ENCODE results near the gene PSD4.

Gene PSD4

GRCh38 chr2:113219092-113219441 is 45.3 kb downstream of the PSD4 start:
- WGBS, 2 experiments (ENCODE audit: insufficient coverage in 2 of 2): 100% methylated on average over 1 to 2 of the region's 2 CpGs
- Histone ChIP-seq H3K27ac (ENCODE audit: low read depth, low read length, severe bottlenecking) (no peak overlapping the region), H3K4me1 (ENCODE audit: control insufficient read depth, insufficient read depth, low read length, poor library complexity, severe bottlenecking) (peaks cover 18% of the 10 kb centered on the region), H3K36me3 (ENCODE audit: control insufficient read depth, insufficient read depth, low read length) (no peaks in the 10 kb centered on the region), H3K4me3 (ENCODE audit: extremely low read depth, insufficient read depth, low read length, poor library complexity, severe bottlenecking) (no peak overlapping the region), H3K9me3 (ENCODE audit: control insufficient read depth, low read length) (no peaks in the 10 kb centered on the region)

- Histone ChIP-seq H3K4me1 (ENCODE audit: control insufficient read depth, insufficient read depth, low read length, poor library complexity, severe bottlenecking) (peaks cover 18% of the 10 kb centered on the region), H3K4me3 (ENCODE audit: extremely low read depth, insufficient read depth, low read length, poor library complexity, severe bottlenecking) (no peak overlapping the region), H3K36me3 (ENCODE audit: control insufficient read depth, insufficient read depth, low read length) (no peaks in the 10 kb centered on the region), H3K9me3 (ENCODE audit: control insufficient read depth, low read length) (no peaks in the 10 kb centered on the region), H3K27ac (ENCODE audit: low read depth, low read length, severe bottlenecking) (no peak overlapping the region)
- 95 to 98% methylated on average over 4 to 5 of the region's 5 CpGs for WGBS, 2 experiments (ENCODE audit: insufficient coverage in 2 of 2)
Observed at GRCh38 chr2:113219525-113219888, 45.7 kb downstream of the PSD4 start.

- Histone ChIP-seq H3K36me3 (ENCODE audit: control insufficient read depth, insufficient read depth, low read length) (no peaks in the 10 kb centered on the region), H3K9me3 (ENCODE audit: control insufficient read depth, low read length) (no peaks in the 10 kb centered on the region), H3K4me1 (ENCODE audit: control insufficient read depth, insufficient read depth, low read length, poor library complexity, severe bottlenecking) (peaks cover 18% of the 10 kb centered on the region), H3K4me3 (ENCODE audit: extremely low read depth, insufficient read depth, low read length, poor library complexity, severe bottlenecking) (no peak overlapping the region), H3K27ac (ENCODE audit: low read depth, low read length, severe bottlenecking) (no peak overlapping the region)
- WGBS, 2 experiments (ENCODE audit: insufficient coverage in 2 of 2): 81 to 100% methylated on average over 3 of the region's 6 CpGs
Observed at GRCh38 chr2:113219889-113220641, 46.3 kb downstream of the PSD4 start.

- H3K27ac ChIP-seq (ENCODE audit: low read depth, low read length, severe bottlenecking): no peak overlapping the region
- no peak overlapping the region for H3K4me3 ChIP-seq (ENCODE audit: extremely low read depth, insufficient read depth, low read length, poor library complexity, severe bottlenecking)
- H3K9me3 ChIP-seq (ENCODE audit: control insufficient read depth, low read length): no peaks in the 10 kb centered on the region
- peaks cover 24% of the 10 kb centered on the region for H3K4me1 ChIP-seq (ENCODE audit: control insufficient read depth, insufficient read depth, low read length, poor library complexity, severe bottlenecking)
- WGBS, 2 experiments (ENCODE audit: insufficient coverage in 2 of 2): 85 to 86% methylated on average over 3 to 4 of the region's 6 CpGs
- no peaks in the 10 kb centered on the region for H3K36me3 ChIP-seq (ENCODE audit: control insufficient read depth, insufficient read depth, low read length)
Observed at GRCh38 chr2:113220970-113221708, 47.4 kb downstream of the PSD4 start.

GRCh38 chr2:113221846-113222245 is 48.1 kb downstream of the PSD4 start:
- Histone ChIP-seq H3K4me3 (ENCODE audit: extremely low read depth, insufficient read depth, low read length, poor library complexity, severe bottlenecking) (no peak overlapping the region), H3K9me3 (ENCODE audit: control insufficient read depth, low read length) (no peaks in the 10 kb centered on the region), H3K36me3 (ENCODE audit: control insufficient read depth, insufficient read depth, low read length) (no peaks in the 10 kb centered on the region), H3K4me1 (ENCODE audit: control insufficient read depth, insufficient read depth, low read length, poor library complexity, severe bottlenecking) (peaks cover 28% of the 10 kb centered on the region), H3K27ac (ENCODE audit: low read depth, low read length, severe bottlenecking) (no peak overlapping the region)
- WGBS, 2 experiments (ENCODE audit: insufficient coverage in 2 of 2): 50 to 78% methylated on average over 1 to 2 of the region's 6 CpGs

- WGBS, 2 experiments (ENCODE audit: insufficient coverage in 2 of 2): 80 to 100% methylated on average over 1 of the region's 1 CpG
- no peak overlapping the region for H3K4me3 ChIP-seq (ENCODE audit: extremely low read depth, insufficient read depth, low read length, poor library complexity, severe bottlenecking)
Observed at GRCh38 chr2:113223813-113224212, 50.0 kb downstream of the PSD4 start.

GRCh38 chr2:113224647-113225236 is 51.0 kb downstream of the PSD4 start:
- H3K4me3 ChIP-seq (ENCODE audit: extremely low read depth, insufficient read depth, low read length, poor library complexity, severe bottlenecking): no peak overlapping the region
- H3K4me1 ChIP-seq (ENCODE audit: control insufficient read depth, insufficient read depth, low read length, poor library complexity, severe bottlenecking): peaks cover 19% of the 10 kb centered on the region
- no peaks in the 10 kb centered on the region for H3K9me3 ChIP-seq (ENCODE audit: control insufficient read depth, low read length)
- WGBS, 2 experiments (ENCODE audit: insufficient coverage in 2 of 2): 93 to 100% methylated on average over 1 of the region's 2 CpGs
- no peaks in the 10 kb centered on the region for H3K36me3 ChIP-seq (ENCODE audit: control insufficient read depth, insufficient read depth, low read length)
- no peak overlapping the region for H3K27ac ChIP-seq (ENCODE audit: low read depth, low read length, severe bottlenecking)

More at GRCh38 chr2:113223813-113224212, 50.0 kb downstream of the PSD4 start:
- Histone ChIP-seq H3K9me3 (ENCODE audit: control insufficient read depth, low read length) (no peaks in the 10 kb centered on the region), H3K4me1 (ENCODE audit: control insufficient read depth, insufficient read depth, low read length, poor library complexity, severe bottlenecking) (peaks cover 19% of the 10 kb centered on the region), H3K27ac (ENCODE audit: low read depth, low read length, severe bottlenecking) (no peak overlapping the region), H3K36me3 (ENCODE audit: control insufficient read depth, insufficient read depth, low read length) (no peaks in the 10 kb centered on the region)

- H3K4me1 ChIP-seq (ENCODE audit: control insufficient read depth, insufficient read depth, low read length, poor library complexity, severe bottlenecking): peaks cover 19% of the 10 kb centered on the region
- H3K36me3 ChIP-seq (ENCODE audit: control insufficient read depth, insufficient read depth, low read length): no peaks in the 10 kb centered on the region
- H3K9me3 ChIP-seq (ENCODE audit: control insufficient read depth, low read length): no peaks in the 10 kb centered on the region
- WGBS, 2 experiments (ENCODE audit: insufficient coverage in 2 of 2): 36 to 64% methylated on average over 4 to 6 of the region's 12 CpGs
- no peak overlapping the region for H3K4me3 ChIP-seq (ENCODE audit: extremely low read depth, insufficient read depth, low read length, poor library complexity, severe bottlenecking)
- peak overlapping the region; percentile 73 for H3K27ac ChIP-seq (ENCODE audit: low read depth, low read length, severe bottlenecking)
Observed at GRCh38 chr2:113225263-113226259, 51.8 kb downstream of the PSD4 start.

- WGBS, 2 experiments (ENCODE audit: insufficient coverage in 2 of 2): 94 to 100% methylated on average over 2 to 4 of the region's 4 CpGs
- H3K27ac ChIP-seq (ENCODE audit: low read depth, low read length, severe bottlenecking): peak overlapping the region; percentile 73
- H3K4me3 ChIP-seq (ENCODE audit: extremely low read depth, insufficient read depth, low read length, poor library complexity, severe bottlenecking): no peak overlapping the region
- peaks cover 19% of the 10 kb centered on the region for H3K4me1 ChIP-seq (ENCODE audit: control insufficient read depth, insufficient read depth, low read length, poor library complexity, severe bottlenecking)
- no peaks in the 10 kb centered on the region for H3K36me3 ChIP-seq (ENCODE audit: control insufficient read depth, insufficient read depth, low read length)
- no peaks in the 10 kb centered on the region for H3K9me3 ChIP-seq (ENCODE audit: control insufficient read depth, low read length)
Observed at GRCh38 chr2:113226462-113226861, 52.7 kb downstream of the PSD4 start.

- Histone ChIP-seq H3K9me3 (ENCODE audit: control insufficient read depth, low read length) (no peaks in the 10 kb centered on the region), H3K36me3 (ENCODE audit: control insufficient read depth, insufficient read depth, low read length) (no peaks in the 10 kb centered on the region), H3K4me3 (ENCODE audit: extremely low read depth, insufficient read depth, low read length, poor library complexity, severe bottlenecking) (no peak overlapping the region), H3K4me1 (ENCODE audit: control insufficient read depth, insufficient read depth, low read length, poor library complexity, severe bottlenecking) (peaks cover 19% of the 10 kb centered on the region), H3K27ac (ENCODE audit: low read depth, low read length, severe bottlenecking) (no peak overlapping the region)
- WGBS, 2 experiments (ENCODE audit: insufficient coverage in 2 of 2): no CpG with 5 or more reads among the region's 1 CpG
Observed at GRCh38 chr2:113227290-113227689, 53.5 kb downstream of the PSD4 start.

Measured in mesodermal cell (in vitro differentiated cells).